GM23248 (cell line): Measurements from ENCODE around the gene DOCK9. TPM values are rescaled to one million over a fixed set of nuclear protein-coding genes. Genes with fewer than 3 reads are reported as not detected.

ENCODE experiments used
- DNase-seq: peaks from one replicate; pipeline ENCODE4 v3.0.0-alpha.2; 2015
- H2AFZ ChIP-seq: fragments of 200-600 bp; sonication (generic); 2 replicates; pipeline ENCODE4 v1.6.1; 2016; ENCODE audit warnings: antibody characterized with exemption
- H3F3A ChIP-seq: fragments of 200-600 bp; sonication (generic); 2 replicates; pipeline ENCODE4 v1.6.1; 2016; ENCODE audit warnings: mild to moderate bottlenecking, antibody characterized with exemption, mixed run types; ENCODE audit not compliant: insufficient read depth
- H3K27ac ChIP-seq: fragments of 200-600 bp; sonication (generic); 2 replicates; pipeline ENCODE4 v1.5.1; 2016; ENCODE audit warnings: mild to moderate bottlenecking
- H3K27me3 ChIP-seq: fragments of 200-600 bp; sonication (generic); replicated peaks from 2 replicates; pipeline ENCODE4 v1.6.1; 2016; ENCODE audit warnings: mild to moderate bottlenecking; ENCODE audit not compliant: insufficient read depth
- H3K36me3 ChIP-seq: fragments of 200-600 bp; sonication (generic); 2 replicates; pipeline ENCODE4 v1.6.1; 2016; ENCODE audit warnings: low read depth, mild to moderate bottlenecking
- H3K4me1 ChIP-seq: fragments of 200-600 bp; sonication (generic); 2 replicates; pipeline ENCODE4 v1.6.1; 2016; ENCODE audit warnings: mild to moderate bottlenecking; ENCODE audit not compliant: insufficient read depth
- H3K4me2 ChIP-seq: fragments of 200-600 bp; sonication (generic); one replicate; pipeline ENCODE4 v1.6.1; 2016; ENCODE audit warnings: mild to moderate bottlenecking; ENCODE audit not compliant: unreplicated experiment
- H3K4me3 ChIP-seq: fragments of 200-600 bp; sonication (generic); 2 replicates; pipeline ENCODE4 v1.5.1; 2016; ENCODE audit warnings: mild to moderate bottlenecking
- H3K79me2 ChIP-seq: fragments of 200-600 bp; sonication (generic); 2 replicates; pipeline ENCODE4 v1.6.1; 2016; ENCODE audit warnings: mild to moderate bottlenecking; ENCODE audit not compliant: insufficient read depth
- H3K9ac ChIP-seq: fragments of 200-600 bp; sonication (generic); 2 replicates; pipeline ENCODE4 v1.6.1; 2016; ENCODE audit warnings: mild to moderate bottlenecking
- H3K9me2 ChIP-seq: fragments of 200-600 bp; sonication (generic); 2 replicates; pipeline ENCODE4 v1.6.1; 2016; ENCODE audit warnings: mixed run types, mild to moderate bottlenecking, moderate library complexity; ENCODE audit not compliant: insufficient read depth
- H3K9me3 ChIP-seq: fragments of 200-600 bp; sonication (generic); one replicate; pipeline ENCODE4 v1.6.1; 2017; ENCODE audit warnings: low read depth
- H4K20me1 ChIP-seq: fragments of 200-600 bp; sonication (generic); 2 replicates; pipeline ENCODE4 v1.6.0; 2016; ENCODE audit not compliant: insufficient read depth
- EZH2 ChIP-seq: fragments of 200-600 bp; sonication (generic); IDR thresholded peaks from 2 replicates; pipeline ENCODE4 v1.6.1; 2018; ENCODE audit warnings: antibody characterized with exemption, mild to moderate bottlenecking; ENCODE audit not compliant: insufficient read depth, poor library complexity, severe bottlenecking
- EZH2phosphoT487 ChIP-seq: fragments of 200-600 bp; sonication (generic); IDR thresholded peaks from 2 replicates; pipeline ENCODE4 v1.6.1; 2018; ENCODE audit warnings: antibody characterized with exemption, moderate library complexity, mild to moderate bottlenecking, low read depth; ENCODE audit not compliant: insufficient read depth
- WGBS, 2 experiments: methylation state at CpG; one replicate each; pipeline ENCODE4 v1.1.6; 2015 to 2017; ENCODE audit warnings: low lambda C conversion rate in 2 of 2, low coverage in 1 of 2; ENCODE audit errors: missing lambda C conversion rate in 2 of 2; 5-methylcytosine and 5-hydroxymethylcytosine counted together
- in situ Hi-C: fragments of 300-500 bp; cut with MboI; formaldehyde crosslinking; loops from 2 replicates; pipeline ENCODE4 v1.15.0; 2020
- polyA plus RNA-seq: library from polyadenylated mRNA; unstranded; fragments of >200 nt; fragmentation: Nextera tagmentation; extraction: Ambion mirVana; gene quantifications from 2 replicates; pipeline ENCODE4 v1.2.1, GENCODE V29; 2016
- total RNA-seq: library from RNA; depleted of rRNA; stranded (reverse); fragments of >200 nt; shearing (Covaris generic); gene quantifications from 2 replicates; pipeline ENCODE4 v1.2.3, GENCODE V29; 2014

DOCK9 gene
- total and polyA plus RNA-seq, 2 experiments from 2014 or later, result 3.2 to 21.2 TPM

GRCh38 chr13:98752467-98753290 lies 225.2 kb downstream of the DOCK9 start, which contains the start of gene SLC15A1:
Gene SLC15A1, minus strand, starts transcription at chr13:98752672. Its CDS starts 74 bp downstream, at chr13:98752598.
- Histone ChIP-seq H3K4me1 (peaks cover 5% of the 10 kb centered on the region), H3K4me2 (peak within 1 kb of the TSS; percentile 69), H3F3A (peaks cover 4% of the 10 kb centered on the region; the same call in 1 of the 2 replicates), H2AFZ (peak within 1 kb of the TSS; percentile 40), H3K9ac (no peak within 1 kb of the TSS), H3K79me2 (no peaks in the 10 kb centered on the region), H3K27me3 (peaks cover 49% of the 10 kb centered on the region), H3K4me3 (peak within 1 kb of the TSS; percentile 48), H3K27ac (no peak within 1 kb of the TSS), H3K9me2 (no peaks in the 10 kb centered on the region), H4K20me1 (no peaks in the 10 kb centered on the region), H3K9me3 (no peaks in the 10 kb centered on the region), H3K36me3 (no peaks in the 10 kb centered on the region)
- in situ Hi-C loops, result no loop called here
- TF ChIP-seq EZH2phosphoT487 (no peak), EZH2 (no peak)
- WGBS, 2 experiments, result 10% methylated on average over 39 to 42 of the region's 59 CpGs
- DNase-seq, result no peak

GRCh38 chr13:98751861-98752466 lies 225.9 kb downstream of the DOCK9 start:
- Histone ChIP-seq H3K4me3 (peak overlapping the region; percentile 48), H4K20me1 (no peaks in the 10 kb centered on the region), H3K9me3 (no peaks in the 10 kb centered on the region), H3K9ac (no peak overlapping the region), H2AFZ (peak overlapping the region; percentile 40), H3K27me3 (peaks cover 49% of the 10 kb centered on the region), H3K4me1 (peaks cover 5% of the 10 kb centered on the region), H3F3A (peaks cover 4% of the 10 kb centered on the region; the same call in 1 of the 2 replicates), H3K79me2 (no peaks in the 10 kb centered on the region), H3K4me2 (peak overlapping the region; percentile 69), H3K9me2 (no peaks in the 10 kb centered on the region), H3K27ac (no peak overlapping the region), H3K36me3 (no peaks in the 10 kb centered on the region)
- peak; percentile 74 for DNase-seq
- WGBS, 2 experiments, result 2% methylated on average over 19 to 33 of the region's 36 CpGs
- TF ChIP-seq EZH2 (peak; percentile 77), EZH2phosphoT487 (0 out of 2 replicates have a peak, but pooled peaks have one; percentile 62)
- in situ Hi-C loops, result no loop called here

- H3K79me2 ChIP-seq, result no peaks in the 10 kb centered on the region
- no peak for TF ChIP-seq EZH2phosphoT487
- peaks cover 49% of the 10 kb centered on the region for H3K27me3 ChIP-seq
- no peaks in the 10 kb centered on the region for H3K9me3 ChIP-seq
- peaks cover 4% of the 10 kb centered on the region; the same call in 1 of the 2 replicates for H3F3A ChIP-seq
- no peak overlapping the region for H2AFZ ChIP-seq
- no peak for DNase-seq
- H3K4me3 ChIP-seq, result no peak overlapping the region
- peaks cover 5% of the 10 kb centered on the region for H3K4me1 ChIP-seq
- H3K4me2 ChIP-seq, result no peak overlapping the region
- no peaks in the 10 kb centered on the region for H3K9me2 ChIP-seq
- no peaks in the 10 kb centered on the region for H3K36me3 ChIP-seq
- H4K20me1 ChIP-seq, result no peaks in the 10 kb centered on the region
- in situ Hi-C loops, result no loop called here
- no peak overlapping the region for H3K9ac ChIP-seq
- WGBS, 2 experiments, result 60 to 62% methylated on average over 8 of the region's 8 CpGs
- no peak overlapping the region for H3K27ac ChIP-seq
These were observed 226.5 kb downstream of the DOCK9 start for GRCh38 chr13:98751367-98751782.

GRCh38 chr13:98749501-98749900 lies 228.4 kb downstream of the DOCK9 start:
- no peak for TF ChIP-seq EZH2phosphoT487
- TF ChIP-seq EZH2, result no peak
- Histone ChIP-seq H3K4me1 (peaks cover 5% of the 10 kb centered on the region), H3K9ac (no peak overlapping the region), H4K20me1 (no peaks in the 10 kb centered on the region), H3F3A (peaks cover 4% of the 10 kb centered on the region; the same call in 1 of the 2 replicates), H3K9me2 (no peaks in the 10 kb centered on the region), H3K27ac (no peak overlapping the region), H3K27me3 (peaks cover 37% of the 10 kb centered on the region), H3K4me3 (no peak overlapping the region), H2AFZ (no peak overlapping the region), H3K9me3 (no peaks in the 10 kb centered on the region), H3K79me2 (no peaks in the 10 kb centered on the region), H3K36me3 (no peaks in the 10 kb centered on the region), H3K4me2 (peak overlapping the region; percentile 50)
- in situ Hi-C loops, result no loop called here
- 70 to 80% methylated on average over 3 of the region's 3 CpGs for WGBS, 2 experiments
- peak; percentile 96 for DNase-seq
